GM15510 (cell line): ENCODE results near the gene CTU2.

ENCODE experiments used
- POLR2A ChIP-seq: IDR thresholded peaks from 3 replicates; pipeline ENCODE4 v1.6.1; 2011; ENCODE audit warnings: borderline replicate concordance; ENCODE audit not compliant: insufficient read length; ENCODE audit errors: extremely low read depth

CTU2 gene

DNA sequence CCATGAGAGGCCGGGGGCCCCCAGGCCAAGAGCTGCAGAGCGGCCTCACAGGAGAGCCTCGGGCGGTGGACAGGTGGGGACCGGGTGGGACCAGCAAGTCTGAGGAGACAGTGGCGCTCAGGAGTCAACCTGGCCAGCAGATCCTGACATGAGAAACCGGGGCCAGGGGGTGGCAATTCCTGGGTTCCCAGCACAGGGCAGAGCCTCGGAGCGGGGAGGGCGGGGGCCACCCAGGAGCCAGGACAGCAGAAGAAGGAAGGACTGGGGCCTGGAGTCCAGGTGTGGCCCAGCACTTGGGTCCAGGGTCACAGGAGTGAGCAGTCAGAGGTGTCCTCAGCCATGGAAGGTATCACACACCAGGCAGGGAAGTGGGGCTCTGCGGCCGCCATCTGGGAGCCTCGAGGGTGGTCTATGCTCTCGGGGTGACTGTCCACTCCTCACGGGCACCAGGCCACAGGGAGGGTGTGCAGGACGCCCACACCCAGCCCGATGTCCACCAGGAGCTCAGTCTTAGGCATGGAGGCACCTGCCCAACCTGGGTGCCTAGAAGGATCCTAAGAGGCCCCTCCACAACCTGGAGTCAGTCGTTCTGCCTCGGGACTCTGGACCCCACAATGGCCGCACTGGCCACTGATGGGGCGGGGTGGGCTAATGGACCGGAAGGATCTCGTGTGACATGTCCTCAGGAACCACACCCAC, 49.6 kb downstream of the CTU2 start:
- no peak for TF ChIP-seq POLR2A

DNA sequence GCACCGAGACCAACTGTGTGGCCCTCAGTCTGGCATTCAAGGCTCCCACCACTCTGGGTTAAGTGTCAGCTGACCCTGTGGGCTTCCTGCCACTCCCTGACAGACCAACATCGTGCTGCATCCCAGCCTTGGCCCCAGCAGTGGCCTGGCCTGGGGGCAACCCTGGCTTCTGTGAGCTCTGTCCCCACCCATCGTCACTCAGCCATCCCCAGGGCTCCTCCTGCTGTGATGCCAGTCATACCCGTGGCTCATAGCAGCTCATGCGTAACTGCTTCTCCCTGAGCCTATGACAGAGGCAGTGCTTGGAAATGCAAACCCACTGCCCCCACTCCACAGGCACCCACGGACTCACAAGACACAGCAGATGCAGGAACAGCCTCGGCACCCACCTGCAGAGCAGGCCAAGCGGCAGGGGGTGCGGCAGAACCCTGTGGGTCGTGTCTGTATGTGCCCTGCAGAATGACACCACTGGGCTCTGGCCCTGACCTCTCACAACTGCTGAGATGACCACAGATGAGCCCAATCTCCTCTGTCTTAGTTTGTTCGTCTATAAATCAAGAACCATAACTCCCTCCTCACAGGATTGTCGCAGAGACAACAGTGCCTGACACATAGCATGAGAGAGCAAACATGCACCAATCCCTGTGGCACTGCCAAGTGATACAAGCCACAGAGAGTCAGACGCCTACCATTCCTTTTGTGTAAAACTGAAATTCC, 52.1 kb downstream of the CTU2 start:
- no peak for TF ChIP-seq POLR2A

DNA sequence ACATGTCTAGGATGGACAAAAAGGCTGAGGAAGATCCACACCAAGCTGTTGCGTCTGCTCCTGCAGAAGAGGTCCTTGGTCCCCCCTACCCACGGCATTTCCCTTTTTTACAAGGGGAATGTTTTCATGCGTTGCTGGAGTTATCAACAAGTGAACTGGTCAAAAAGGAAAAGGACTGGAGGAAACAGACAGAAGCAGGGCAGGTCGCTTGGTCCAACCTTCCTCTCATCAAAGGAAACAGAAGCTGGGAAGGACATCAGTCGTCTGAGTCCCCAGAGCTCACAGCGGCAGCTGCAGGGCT, 52.6 kb downstream of the CTU2 start:
- TF ChIP-seq POLR2A: no peak

DNA sequence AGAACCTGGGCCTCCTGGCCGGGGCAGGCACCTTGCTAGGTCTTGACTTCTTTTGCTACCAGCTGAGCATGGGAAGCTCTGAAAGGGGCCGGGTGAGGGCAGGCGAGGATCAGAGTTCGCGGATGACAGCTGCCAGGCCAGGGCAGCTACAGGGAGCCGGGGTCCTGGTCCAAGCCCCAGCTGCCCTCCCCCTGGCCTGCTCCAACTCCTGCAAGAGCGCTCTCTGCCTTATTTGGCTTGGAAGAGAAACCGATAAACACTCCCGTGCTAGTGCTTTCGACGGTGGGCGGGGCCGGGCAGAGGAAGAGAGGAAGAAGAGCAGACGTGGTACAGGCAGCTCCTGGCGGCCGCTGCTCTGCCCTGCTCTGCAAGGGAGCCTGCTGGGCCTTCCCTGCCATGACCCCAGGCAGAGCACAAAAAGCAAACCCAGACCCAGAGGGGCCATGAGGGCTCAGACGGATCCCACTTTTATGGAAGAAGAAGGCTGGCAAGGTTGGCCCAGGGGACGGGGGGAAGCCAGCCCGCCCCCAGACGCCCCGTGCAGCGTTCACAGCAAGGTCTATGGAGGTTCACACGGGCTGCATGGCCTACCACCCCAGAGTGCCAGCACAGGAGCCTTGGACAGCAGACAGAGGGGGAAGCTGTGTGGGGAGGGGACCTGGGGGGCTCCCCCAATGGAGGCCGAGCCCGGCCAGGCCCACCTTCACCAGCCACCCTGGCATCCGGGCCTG, 53.1 kb downstream of the CTU2 start:
- TF ChIP-seq POLR2A: no peak

DNA sequence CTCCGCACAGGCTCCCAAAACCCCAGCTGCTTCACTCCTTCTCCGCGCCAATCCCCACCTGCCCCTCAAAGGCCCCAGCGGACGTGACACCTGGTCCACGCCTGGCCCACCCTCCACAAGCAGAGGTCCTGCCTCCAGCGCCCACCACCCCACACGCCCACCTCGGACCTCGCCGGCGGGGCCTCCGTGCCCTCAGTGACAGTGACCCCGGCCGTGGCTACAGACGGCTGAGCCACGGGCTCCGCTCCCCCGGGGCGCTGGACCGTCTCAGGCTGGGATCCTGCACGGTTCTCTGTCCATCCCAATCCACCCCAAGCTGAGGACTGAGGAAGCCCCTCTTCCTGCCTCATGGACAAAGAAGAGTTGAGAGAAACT, 53.7 kb downstream of the CTU2 start:
- TF ChIP-seq POLR2A: no peak

DNA sequence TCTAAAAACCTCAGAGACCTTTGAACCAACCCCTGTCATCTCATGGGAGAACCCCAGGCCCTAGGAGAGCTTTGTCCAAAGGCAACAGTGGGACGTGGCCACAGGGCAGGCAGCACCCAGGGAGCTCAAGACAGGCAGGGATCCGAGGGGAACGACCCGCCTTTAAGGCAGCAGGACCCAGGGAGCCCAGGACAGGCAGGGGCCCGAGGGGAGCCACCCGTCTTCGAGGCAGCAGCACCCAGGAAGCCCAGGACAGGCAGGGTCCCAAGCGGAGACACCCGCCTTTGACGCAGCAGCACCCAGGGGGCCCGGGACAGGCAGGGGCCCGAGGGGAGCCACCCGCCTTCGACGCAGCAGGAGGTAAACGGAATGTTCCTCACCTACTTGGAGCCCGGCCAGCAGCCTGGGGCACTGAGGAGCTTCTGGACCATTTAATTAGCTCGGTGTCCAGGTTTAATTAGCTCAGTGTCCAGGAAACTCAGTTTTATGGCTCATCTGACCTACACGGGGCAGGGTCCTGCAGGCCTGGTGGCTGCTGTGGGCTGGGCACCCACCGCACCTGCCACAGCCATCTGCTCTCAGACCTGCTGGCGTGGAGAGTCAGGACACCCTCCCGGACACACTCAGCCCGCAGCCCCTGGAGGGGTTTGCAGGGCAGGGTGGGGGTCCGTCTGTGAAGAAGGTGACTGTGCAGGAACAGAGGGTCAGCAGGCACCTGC, 54.3 kb downstream of the CTU2 start:
- TF ChIP-seq POLR2A: no peak

DNA sequence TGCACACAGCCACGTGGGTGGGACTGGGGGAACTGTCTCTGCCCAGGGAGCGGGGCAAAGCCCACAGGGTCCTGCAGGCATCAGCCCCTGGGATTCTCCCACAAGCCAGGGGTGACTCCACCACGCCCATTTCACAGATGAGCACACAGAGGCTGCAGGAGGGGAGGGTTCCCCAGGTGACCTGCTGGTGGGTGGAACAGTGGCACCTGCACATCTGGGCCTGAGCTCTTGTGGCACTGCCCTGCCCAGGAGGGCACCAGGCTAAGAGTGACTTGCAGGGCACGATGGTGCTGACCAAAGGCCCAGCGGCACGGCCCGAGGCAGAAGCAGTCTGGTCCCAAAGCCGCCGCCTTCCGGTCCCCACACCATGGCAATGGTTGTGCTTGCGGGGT, 54.8 kb downstream of the CTU2 start:
- no peak for TF ChIP-seq POLR2A

DNA sequence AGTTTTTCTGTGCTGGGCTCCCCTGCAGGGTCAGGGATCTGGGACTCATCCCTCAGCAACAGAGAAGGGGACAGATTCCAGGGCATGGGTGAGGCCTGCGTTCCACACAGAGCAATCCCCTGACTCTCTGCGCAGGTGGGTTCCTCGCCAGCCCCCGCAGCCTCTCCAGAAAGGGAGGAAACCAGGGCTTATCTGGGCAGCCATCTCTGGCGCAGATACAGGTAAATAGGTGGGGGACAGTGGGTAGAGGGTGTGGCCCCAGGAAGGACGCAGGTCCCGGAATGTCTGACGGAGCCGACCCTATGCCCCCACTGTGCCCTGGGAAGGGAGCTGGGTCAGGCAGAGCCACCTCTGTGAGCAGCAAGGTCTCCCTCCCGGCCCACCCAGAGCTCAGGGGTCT, 55.5 kb downstream of the CTU2 start:
- TF ChIP-seq POLR2A: no peak

DNA sequence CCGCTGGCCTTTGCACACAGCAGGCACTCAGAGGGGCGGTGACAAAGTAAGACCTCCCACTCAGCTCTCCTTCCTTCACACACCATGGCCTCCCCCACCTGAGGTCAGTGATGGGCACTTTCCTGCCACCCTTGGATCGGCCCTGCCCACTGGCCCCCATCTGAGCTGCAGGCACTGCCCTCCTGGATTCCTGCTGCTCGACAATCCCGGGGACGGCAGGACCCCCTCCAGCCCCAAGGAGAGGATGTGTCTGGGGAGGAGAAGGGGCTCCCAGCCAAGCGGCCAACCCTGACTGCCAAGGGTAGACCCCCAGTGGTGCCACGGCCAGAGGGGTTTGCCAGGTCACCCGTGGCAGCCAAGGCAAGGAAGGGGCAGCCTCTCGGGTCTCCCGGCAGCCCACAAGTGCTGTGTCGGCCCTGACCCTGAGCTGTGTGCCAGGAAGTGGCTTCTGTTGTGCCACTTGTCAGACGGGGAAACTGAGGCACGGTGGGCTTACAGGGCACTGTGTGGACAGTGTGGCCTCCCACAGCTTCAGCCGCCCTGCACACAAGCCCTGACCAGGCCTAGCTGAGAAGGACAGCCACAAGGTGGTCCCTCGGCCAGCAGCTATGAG, 56.1 kb downstream of the CTU2 start:
- TF ChIP-seq POLR2A: no peak

DNA sequence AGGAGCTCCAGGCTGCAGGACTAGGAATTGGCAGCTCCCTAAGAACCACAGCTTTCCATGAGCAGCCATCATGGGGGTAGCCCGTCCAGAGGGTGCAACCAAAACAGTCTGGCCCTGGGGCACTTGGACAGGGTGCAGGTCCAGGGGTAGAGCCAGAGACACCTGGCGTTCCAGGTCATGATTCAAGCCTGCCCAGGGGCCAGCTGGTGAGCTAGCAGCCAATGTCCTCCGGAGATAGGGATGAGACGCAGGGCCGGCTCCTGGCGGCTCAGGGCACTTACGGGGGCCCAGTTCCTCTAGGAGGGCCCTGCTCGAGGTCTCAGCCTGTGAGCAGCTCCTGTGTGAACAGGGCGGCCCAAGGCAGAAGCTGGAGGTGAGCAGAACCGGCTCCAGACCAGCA, 56.6 kb downstream of the CTU2 start:
- no peak for TF ChIP-seq POLR2A

DNA sequence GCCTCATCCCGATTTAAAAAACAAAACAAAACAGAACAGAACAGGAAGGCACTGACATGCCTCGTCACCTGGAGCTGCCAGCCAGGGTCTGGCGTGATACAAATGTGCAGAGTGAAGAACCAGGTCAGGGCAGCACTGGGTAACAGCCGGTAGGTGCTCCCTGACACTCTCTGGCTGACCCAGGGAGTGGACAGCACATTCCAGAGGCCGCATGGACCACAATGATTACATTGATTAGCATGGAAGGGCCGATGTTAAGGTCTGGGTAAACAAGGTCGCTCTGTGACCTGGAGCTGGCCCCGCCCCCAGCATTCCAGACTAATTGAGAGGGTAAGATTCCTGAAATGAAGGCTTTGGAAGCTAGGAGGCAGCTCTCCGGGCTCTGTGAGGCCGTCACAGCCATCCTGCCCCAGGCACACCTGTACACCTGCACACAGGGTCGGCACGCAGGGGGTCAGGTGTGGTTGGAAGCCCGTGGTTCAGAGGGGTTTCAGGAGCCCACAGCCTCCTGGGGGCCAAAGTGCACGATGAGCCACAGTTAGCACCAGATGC, 57.3 kb downstream of the CTU2 start:
- no peak for TF ChIP-seq POLR2A

DNA sequence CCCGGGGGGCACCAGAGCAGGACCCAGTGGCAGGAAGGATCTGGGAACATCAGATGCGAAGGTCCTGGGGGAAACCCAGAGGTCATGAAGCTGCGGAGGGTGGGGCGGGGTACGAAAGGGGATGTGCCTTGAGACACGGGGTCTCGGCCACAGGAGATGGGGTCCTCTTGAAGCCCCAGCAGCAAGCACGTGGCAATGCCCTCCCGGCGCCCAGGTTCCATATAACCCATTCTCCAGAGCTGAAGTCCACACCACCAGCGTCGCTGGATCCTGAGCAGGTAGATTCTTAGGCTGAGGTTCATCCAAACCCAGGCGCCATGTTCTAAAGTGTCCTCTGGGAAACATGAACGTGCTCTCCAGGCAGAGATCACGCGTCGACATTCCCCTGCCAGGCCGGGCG, 57.8 kb downstream of the CTU2 start:
- TF ChIP-seq POLR2A: no peak

DNA sequence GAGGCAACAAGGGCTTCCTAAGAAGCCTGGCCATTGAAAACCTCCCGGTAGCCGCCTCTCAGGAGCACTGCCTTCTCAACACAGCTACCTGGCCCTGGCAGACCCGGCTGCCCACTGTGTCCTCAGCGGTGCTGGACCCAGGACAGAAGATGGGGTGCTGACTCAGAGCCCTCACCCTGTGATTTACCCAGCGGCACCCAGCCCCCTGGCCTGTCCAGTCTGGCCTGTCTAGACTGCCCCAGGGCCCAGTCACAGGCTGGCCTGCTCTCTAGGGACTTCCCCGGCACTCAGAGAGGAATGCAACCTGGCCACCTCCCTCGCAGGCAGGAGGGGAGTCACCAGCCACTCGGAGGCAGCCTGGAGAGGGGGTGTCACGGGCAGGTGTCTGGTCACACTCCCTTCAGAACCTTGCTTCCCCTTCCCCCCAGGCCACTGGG, 58.6 kb downstream of the CTU2 start:
- no peak for TF ChIP-seq POLR2A
